Neural cell (in vitro differentiated cells): Measurements from ENCODE around the gene TBC1D23. TPM values are rescaled to one million over a fixed set of nuclear protein-coding genes. Genes with fewer than 3 reads are reported as not detected.

Source experiments
- H2AFZ ChIP-seq: fragments of 200-600, 300-800 bp; sonication (generic), shearing (Covaris generic); 2 replicates; pipeline ENCODE4 v1.6.0; 2014; ENCODE audit warnings: low read depth, mild to moderate bottlenecking, antibody characterized with exemption, low read length, moderate library complexity
- H3F3A ChIP-seq: fragments of 200-600 bp; shearing (Covaris generic); 2 replicates; pipeline ENCODE4 v1.6.1; 2016; ENCODE audit warnings: mild to moderate bottlenecking, moderate library complexity, mixed read lengths, antibody characterized with exemption, low read length; ENCODE audit not compliant: insufficient read depth, poor library complexity, severe bottlenecking
- H3K27ac ChIP-seq: fragments of 200-600, 300-800 bp; sonication (generic), shearing (Covaris generic); 2 replicates; pipeline ENCODE4 v1.5.1; 2014; ENCODE audit warnings: mild to moderate bottlenecking, low read length, moderate library complexity
- H3K27me3 ChIP-seq: fragments of 300-800, 200-600 bp; sonication (generic), shearing (Covaris generic); 2 replicates; pipeline ENCODE4 v1.6.0; 2014; ENCODE audit warnings: mild to moderate bottlenecking, low read depth, low read length, moderate library complexity; ENCODE audit not compliant: insufficient read depth
- H3K36me3 ChIP-seq: fragments of 300-800, 200-600 bp; sonication (generic), shearing (Covaris generic); 2 replicates; pipeline ENCODE4 v1.5.1; 2014; ENCODE audit warnings: mild to moderate bottlenecking, antibody characterized with exemption, low read length, moderate library complexity; ENCODE audit not compliant: insufficient read depth
- H3K4me2 ChIP-seq: fragments of 300-800, 200-600 bp; sonication (generic), shearing (Covaris generic); 2 replicates; pipeline ENCODE4 v1.6.0; 2014; ENCODE audit warnings: mild to moderate bottlenecking, low read length
- H3K4me3 ChIP-seq: fragments of 300-800, 200-600 bp; sonication (generic), shearing (Covaris generic); 2 replicates; pipeline ENCODE4 v1.5.1; 2014; ENCODE audit warnings: mild to moderate bottlenecking, low read length, moderate library complexity
- H3K79me2 ChIP-seq: fragments of 200-600 bp; shearing (Covaris generic); replicated peaks from 2 replicates; pipeline ENCODE4 v1.6.0; 2014; ENCODE audit warnings: mild to moderate bottlenecking, low read length, moderate library complexity; ENCODE audit not compliant: insufficient read depth
- H3K9ac ChIP-seq: fragments of 300-800, 200-600 bp; sonication (generic), shearing (Covaris generic); 2 replicates; pipeline ENCODE4 v1.6.1; 2016; ENCODE audit warnings: mild to moderate bottlenecking, low read length, mixed read lengths
- H3K9me2 ChIP-seq: fragments of 200-600 bp; shearing (Covaris generic); 2 replicates; pipeline ENCODE4 v1.6.1; 2016; ENCODE audit warnings: mild to moderate bottlenecking, low read length, mixed read lengths; ENCODE audit not compliant: insufficient read depth
- H3K9me3 ChIP-seq: fragments of 200-600, 300-800 bp; sonication (generic), shearing (Covaris generic); 2 replicates; pipeline ENCODE4 v1.6.1; 2016; ENCODE audit warnings: mild to moderate bottlenecking, mixed run types, low read length, moderate library complexity, mixed read lengths
- H4K20me1 ChIP-seq: fragments of 200-600 bp; shearing (Covaris generic); 2 replicates; pipeline ENCODE4 v1.6.1; 2016; ENCODE audit warnings: mild to moderate bottlenecking, mixed run types; ENCODE audit not compliant: insufficient read depth
- CTCF ChIP-seq: fragments of 450-650 bp; IDR thresholded peaks from 2 replicates; pipeline ENCODE4 v1.5.1; 2014; ENCODE audit warnings: antibody characterized with exemption, mild to moderate bottlenecking, moderate library complexity; ENCODE audit not compliant: poor library complexity, severe bottlenecking
- EP300 ChIP-seq: fragments of 450-650 bp; conservative IDR thresholded peaks from 2 replicates; pipeline ENCODE4 v1.6.1; 2014; ENCODE audit warnings: antibody characterized with exemption, mild to moderate bottlenecking, moderate library complexity; ENCODE audit not compliant: poor library complexity, severe bottlenecking
- EZH2 ChIP-seq: fragments of 200-600, 300-800 bp; shearing (Covaris generic), sonication (generic); IDR thresholded peaks from 2 replicates; pipeline ENCODE4 v1.6.1; 2014; ENCODE audit warnings: antibody characterized with exemption, low read length, borderline replicate concordance, mild to moderate bottlenecking; ENCODE audit not compliant: insufficient read depth, poor library complexity, severe bottlenecking
- MXI1 ChIP-seq: fragments of 450-650 bp; conservative IDR thresholded peaks from 2 replicates; pipeline ENCODE4 v1.6.1; 2014; ENCODE audit warnings: antibody characterized with exemption, mild to moderate bottlenecking; ENCODE audit not compliant: poor library complexity, severe bottlenecking
- POLR2AphosphoS5 ChIP-seq: IDR thresholded peaks from 2 replicates; pipeline ENCODE4 v1.6.1; 2012
- RAD21 ChIP-seq: fragments of 450-650 bp; conservative IDR thresholded peaks from 2 replicates; pipeline ENCODE4 v1.6.1; 2014; ENCODE audit warnings: antibody characterized with exemption, mild to moderate bottlenecking, moderate library complexity
- REST ChIP-seq: IDR thresholded peaks from 2 replicates; pipeline ENCODE4 v1.6.1; 2012; ENCODE audit warnings: borderline replicate concordance
- SMC3 ChIP-seq: fragments of 450-650 bp; conservative IDR thresholded peaks from 2 replicates; pipeline ENCODE4 v1.6.1; 2014; ENCODE audit warnings: antibody characterized with exemption, mild to moderate bottlenecking, moderate library complexity; ENCODE audit not compliant: poor library complexity
- TAF1 ChIP-seq: IDR thresholded peaks from 2 replicates; pipeline ENCODE4 v1.6.1; 2012; ENCODE audit warnings: low read depth
- polyA minus RNA-seq: library from RNA; depleted of rRNA, polyadenylated mRNA; stranded (reverse); fragments of >200 nt; gene quantifications from 2 replicates; pipeline ENCODE4 v1.2.3, GENCODE V29; 2014
- polyA plus RNA-seq: library from polyadenylated mRNA; depleted of rRNA; stranded (reverse); fragments of >200 nt; gene quantifications from 2 replicates; pipeline ENCODE4 v1.2.3, GENCODE V29; 2014

Gene TBC1D23
- polyA plus RNA-seq (39.1 and 51.3 TPM in 2 replicates), polyA minus RNA-seq (66.5 and 72.2 TPM in 2 replicates)

- peak within 1 kb of the TSS; percentile 91 for H3K4me3 ChIP-seq
- no peaks in the 10 kb centered on the region for H3K9me3 ChIP-seq
- H3K9ac ChIP-seq: peak within 1 kb of the TSS; percentile 89
- H3K79me2 ChIP-seq: peaks cover 37% of the 10 kb centered on the region
- H3K36me3 ChIP-seq: no peaks in the 10 kb centered on the region
- TF ChIP-seq TAF1: peak; percentile 96
- no peak for TF ChIP-seq RAD21
- TF ChIP-seq SMC3: no peak
- peak; percentile 91 for TF ChIP-seq POLR2AphosphoS5
- TF ChIP-seq MXI1: peak; percentile 71
- TF ChIP-seq EZH2: no peak
- peak; percentile 22 for TF ChIP-seq CTCF
- peak; percentile 70 for TF ChIP-seq EP300
- TF ChIP-seq REST: peak; percentile 91
- peak within 1 kb of the TSS; percentile 74 for H3K4me2 ChIP-seq
- H3F3A ChIP-seq: no peaks in the 10 kb centered on the region
- H3K27me3 ChIP-seq: no peaks in the 10 kb centered on the region
- H3K27ac ChIP-seq: peak within 1 kb of the TSS; percentile 77
- no peaks in the 10 kb centered on the region for H3K9me2 ChIP-seq
- no peaks in the 10 kb centered on the region for H4K20me1 ChIP-seq
- peak within 1 kb of the TSS; percentile 95 for H2AFZ ChIP-seq
These were observed at the start of gene TBC1D23 for GRCh38 chr3:100260685-100261484. TSS of gene TBC1D23 (plus strand) at chr3:100260992. CDS start at chr3:100261019, 27 bp downstream.

DNA sequence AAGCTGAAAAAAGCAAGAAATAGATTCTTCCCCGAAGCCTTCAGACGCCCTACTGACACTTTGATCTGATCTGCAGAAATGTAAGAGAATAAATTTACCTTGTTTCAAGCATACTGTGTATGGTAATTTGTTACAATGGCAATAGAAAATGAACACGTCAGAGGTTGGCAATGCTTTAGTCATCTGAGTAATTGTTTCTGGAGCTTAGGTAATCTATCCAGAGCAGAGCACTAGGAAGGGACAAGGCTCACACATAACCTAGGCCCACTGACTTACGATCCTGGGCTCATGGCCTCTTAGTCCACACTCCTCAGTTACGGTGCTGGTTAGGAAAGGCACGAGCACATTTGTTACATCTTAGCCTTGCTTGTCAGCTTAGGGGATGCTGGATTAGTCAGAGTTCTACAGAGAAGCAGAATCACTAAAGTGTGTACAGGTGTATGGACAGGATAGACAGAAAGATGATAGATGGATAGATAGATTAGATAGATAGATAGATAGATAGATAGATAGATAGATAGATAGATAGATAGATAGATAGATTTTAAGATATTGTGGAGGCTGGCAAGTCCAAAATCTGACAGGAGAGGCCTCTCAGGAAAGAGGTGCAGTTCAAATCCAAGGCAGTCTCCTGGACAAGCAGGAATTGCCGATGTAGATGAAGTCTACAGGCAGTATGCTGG, 46.8 kb upstream of the TBC1D23 start:
- no peak overlapping the region for H3K4me2 ChIP-seq
- H3F3A ChIP-seq: no peaks in the 10 kb centered on the region
- no peak overlapping the region for H3K27ac ChIP-seq
- H3K4me3 ChIP-seq: no peak overlapping the region
- H3K36me3 ChIP-seq: no peaks in the 10 kb centered on the region
- H3K27me3 ChIP-seq: no peaks in the 10 kb centered on the region
- no peaks in the 10 kb centered on the region for H3K9me2 ChIP-seq
- no peaks in the 10 kb centered on the region for H4K20me1 ChIP-seq
- no peaks in the 10 kb centered on the region for H3K79me2 ChIP-seq
- TF ChIP-seq POLR2AphosphoS5: no peak
- no peak for TF ChIP-seq MXI1
- no peak for TF ChIP-seq EP300
- no peak for TF ChIP-seq SMC3
- no peak for TF ChIP-seq EZH2
- TF ChIP-seq RAD21: no peak
- no peak for TF ChIP-seq TAF1
- TF ChIP-seq CTCF: no peak
- TF ChIP-seq REST: no peak
- H2AFZ ChIP-seq: no peak overlapping the region
- H3K9me3 ChIP-seq: no peaks in the 10 kb centered on the region
- no peak overlapping the region for H3K9ac ChIP-seq
